Cardiac muscle cell (in vitro differentiated cells and primary cell): ENCODE results near the gene STRAP. TPM values are rescaled to one million over a fixed set of nuclear protein-coding genes. Genes with fewer than 3 reads are reported as not detected.

Experiments used
- DNase-seq, 2 donors: peaks; one replicate each; pipeline versions ENCODE4 v3.0.0 to v3.0.0-alpha.2; 2010 to 2017; ENCODE audit warnings: low read depth in 1 of 2, low spot score in 1 of 2
- H3K27ac ChIP-seq: fragments of 200-600 bp; sonication (generic); 2 replicates; pipeline ENCODE4 v1.5.1; 2016
- H3K27me3 ChIP-seq: fragments of 200-600 bp; sonication (generic); 2 replicates; pipeline ENCODE4 v1.6.0; 2016; ENCODE audit warnings: control low read depth
- H3K36me3 ChIP-seq: fragments of 200-600 bp; sonication (generic); 2 replicates; pipeline ENCODE4 v1.5.1; 2016; ENCODE audit warnings: control low read depth
- H3K4me1 ChIP-seq: fragments of 200-600 bp; sonication (generic); 2 replicates; pipeline ENCODE4 v1.8.1; 2017; ENCODE audit warnings: low read depth, mild to moderate bottlenecking, mixed run types
- H3K4me3 ChIP-seq: fragments of 200-600 bp; sonication (generic); 2 replicates; pipeline ENCODE4 v1.5.1; 2016; ENCODE audit warnings: mild to moderate bottlenecking
- H3K9me3 ChIP-seq: fragments of 200-600 bp; sonication (generic); 2 replicates; pipeline ENCODE4 v1.5.1; 2017; ENCODE audit warnings: low read depth, mild to moderate bottlenecking, control low read depth
- polyA plus RNA-seq: library from polyadenylated mRNA; unstranded; fragments of >200 nt; fragmentation: Nextera tagmentation; extraction: Ambion mirVana; gene quantifications from 2 replicates; pipeline ENCODE4 v1.2.1, GENCODE V29; 2016
- total RNA-seq: library from RNA; depleted of rRNA; stranded (reverse); fragments of >200 nt; gene quantifications from 2 replicates; pipeline ENCODE4 v1.2.3, GENCODE V29; 2016
- TF ChIP-seq, protein P1 (sequence below): IDR thresholded peaks from 2 replicates; pipeline ENCODE4 v1.5.1; 2012; ENCODE audit warnings: low read depth, mild to moderate bottlenecking, low read length

STRAP gene
- total and polyA plus RNA-seq, 2 experiments from 2014 or later, result 81.6 to 261 TPM

DNA sequence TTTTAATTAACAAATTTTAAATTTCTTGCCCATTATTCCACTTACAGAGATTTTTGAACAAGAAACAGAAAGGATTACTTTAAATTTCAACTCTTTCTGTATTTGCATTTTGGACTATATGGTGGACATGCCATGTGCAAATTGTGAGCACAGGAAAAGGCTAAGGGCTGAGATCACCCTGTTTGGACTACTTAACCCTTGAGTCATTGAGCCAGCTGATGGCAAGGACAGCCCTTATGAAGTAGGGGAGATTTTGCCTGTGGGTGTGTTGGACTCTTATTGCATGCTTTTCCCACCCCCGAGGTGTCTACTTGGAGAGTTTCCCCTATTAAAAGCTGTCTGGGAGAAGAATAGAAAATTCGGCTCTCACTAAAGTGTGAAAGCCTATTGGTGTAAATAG is 46.2 kb downstream of the STRAP start:
- Histone ChIP-seq H3K27ac (peak overlapping the region; percentile 44), H3K36me3 (no peaks in the 10 kb centered on the region), H3K4me1 (peaks cover 8% of the 10 kb centered on the region), H3K9me3 (no peaks in the 10 kb centered on the region), H3K4me3 (no peak overlapping the region), H3K27me3 (no peaks in the 10 kb centered on the region)
- DNase-seq, result peak in 1 of 2 donors; percentile 54
- TF ChIP-seq, protein P1, sequence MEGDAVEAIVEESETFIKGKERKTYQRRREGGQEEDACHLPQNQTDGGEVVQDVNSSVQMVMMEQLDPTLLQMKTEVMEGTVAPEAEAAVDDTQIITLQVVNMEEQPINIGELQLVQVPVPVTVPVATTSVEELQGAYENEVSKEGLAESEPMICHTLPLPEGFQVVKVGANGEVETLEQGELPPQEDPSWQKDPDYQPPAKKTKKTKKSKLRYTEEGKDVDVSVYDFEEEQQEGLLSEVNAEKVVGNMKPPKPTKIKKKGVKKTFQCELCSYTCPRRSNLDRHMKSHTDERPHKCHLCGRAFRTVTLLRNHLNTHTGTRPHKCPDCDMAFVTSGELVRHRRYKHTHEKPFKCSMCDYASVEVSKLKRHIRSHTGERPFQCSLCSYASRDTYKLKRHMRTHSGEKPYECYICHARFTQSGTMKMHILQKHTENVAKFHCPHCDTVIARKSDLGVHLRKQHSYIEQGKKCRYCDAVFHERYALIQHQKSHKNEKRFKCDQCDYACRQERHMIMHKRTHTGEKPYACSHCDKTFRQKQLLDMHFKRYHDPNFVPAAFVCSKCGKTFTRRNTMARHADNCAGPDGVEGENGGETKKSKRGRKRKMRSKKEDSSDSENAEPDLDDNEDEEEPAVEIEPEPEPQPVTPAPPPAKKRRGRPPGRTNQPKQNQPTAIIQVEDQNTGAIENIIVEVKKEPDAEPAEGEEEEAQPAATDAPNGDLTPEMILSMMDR, result no peak

DNA sequence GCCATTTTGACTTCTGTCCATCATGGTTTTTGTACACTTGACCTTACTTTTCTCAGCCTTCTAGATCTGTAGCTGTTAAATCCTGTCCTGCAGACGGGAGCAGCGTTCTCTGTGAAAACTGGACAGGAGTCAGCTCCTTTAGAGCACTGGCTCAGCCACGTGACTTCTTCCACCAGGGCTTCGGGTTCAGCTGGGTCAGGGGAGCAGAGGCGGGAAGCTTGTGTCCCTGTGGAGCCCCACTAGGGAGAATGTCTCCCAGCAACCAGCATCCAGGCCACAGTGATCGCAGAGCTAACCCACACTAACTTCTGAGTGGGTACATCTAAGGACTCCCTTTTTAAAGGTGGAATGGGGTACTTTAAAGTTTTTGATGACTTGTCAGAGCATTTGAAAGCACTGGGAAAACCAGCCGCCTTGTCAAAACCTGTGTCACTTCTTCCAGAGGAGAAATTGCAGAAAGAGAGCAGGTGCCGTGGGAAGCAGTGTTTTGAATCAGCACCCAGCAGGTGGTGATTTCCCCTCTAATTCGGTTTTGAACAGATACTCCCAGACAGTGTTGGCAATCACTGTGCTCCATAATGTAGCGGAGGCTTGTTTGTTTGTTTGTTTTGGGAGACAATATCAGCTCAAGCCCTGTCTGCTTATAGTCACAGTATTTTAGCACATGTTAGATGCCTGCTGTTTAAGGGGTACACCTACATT is 46.8 kb downstream of the STRAP start:
- Histone ChIP-seq H3K4me3 (no peak overlapping the region), H3K27me3 (no peaks in the 10 kb centered on the region), H3K4me1 (peaks cover 8% of the 10 kb centered on the region), H3K36me3 (no peaks in the 10 kb centered on the region), H3K9me3 (no peaks in the 10 kb centered on the region), H3K27ac (peak overlapping the region; percentile 44)
- TF ChIP-seq, protein P1, result no peak
- DNase-seq, result peak in 1 of 2 donors; percentile 62

GRCh38 chr12:15931590-15932053 is 49.4 kb downstream of the STRAP start:
- DNase-seq, result no peak
- Histone ChIP-seq H3K27ac (no peak overlapping the region), H3K9me3 (no peaks in the 10 kb centered on the region), H3K36me3 (no peaks in the 10 kb centered on the region), H3K4me3 (no peak overlapping the region), H3K4me1 (peaks cover 8% of the 10 kb centered on the region), H3K27me3 (no peaks in the 10 kb centered on the region)
- TF ChIP-seq, protein P1, result no peak

DNA sequence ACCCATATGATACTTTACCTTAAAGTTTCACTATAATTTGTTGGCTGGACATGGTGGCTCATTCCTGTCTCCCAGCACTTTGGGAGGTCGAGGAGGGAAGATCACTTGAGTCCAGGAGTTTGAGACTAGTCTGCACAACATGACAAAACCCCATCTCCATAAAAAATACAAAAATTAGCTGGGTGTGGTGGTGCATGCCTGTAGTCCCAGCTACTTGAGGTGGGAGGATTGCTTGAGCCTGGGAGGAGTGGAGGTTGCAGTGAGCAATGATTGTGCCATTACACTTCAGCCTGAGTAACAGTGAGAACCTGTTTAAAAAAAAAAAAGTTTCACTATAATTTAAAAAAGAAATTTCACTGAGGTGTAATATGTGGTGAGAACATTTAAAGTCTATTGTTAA is 50.1 kb downstream of the STRAP start:
- H3K9me3 ChIP-seq, result no peaks in the 10 kb centered on the region
- no peak overlapping the region for H3K4me3 ChIP-seq
- no peaks in the 10 kb centered on the region for H3K36me3 ChIP-seq
- TF ChIP-seq, protein P1, result no peak
- no peak overlapping the region for H3K27ac ChIP-seq
- peaks cover 8% of the 10 kb centered on the region for H3K4me1 ChIP-seq
- no peaks in the 10 kb centered on the region for H3K27me3 ChIP-seq
- no peak for DNase-seq

GRCh38 chr12:15932971-15933370 is 50.8 kb downstream of the STRAP start:
- TF ChIP-seq, protein P1, result no peak
- H3K36me3 ChIP-seq, result no peaks in the 10 kb centered on the region
- H3K4me3 ChIP-seq, result no peak overlapping the region
- no peak overlapping the region for H3K27ac ChIP-seq
- no peaks in the 10 kb centered on the region for H3K9me3 ChIP-seq
- no peak for DNase-seq
- no peaks in the 10 kb centered on the region for H3K27me3 ChIP-seq
- peaks cover 8% of the 10 kb centered on the region for H3K4me1 ChIP-seq
